SK-N-SH treated with all-trans-retinoic acid at 6 μM for 48 hours (cell line): Measurements from ENCODE around the gene SDE2.
"Not testable (repeated sequence)": the region's sequence is repeated elsewhere in the genome, so short reads cannot be mapped to it uniquely, and the experiment has no call there.

Experiments used
- ATAC-seq: fragments of 200-7000 bp; cut with Tn5 transposase; 3 replicates; pipeline ENCODE4 v1.9.1; 2020; ENCODE audit warnings: mild to moderate bottlenecking, moderate library complexity
- ARNTL ChIP-seq: fragments of 450-650 bp; formaldehyde crosslinking; IDR thresholded peaks from 2 replicates; pipeline ENCODE4 v1.5.0; 2020; ENCODE audit warnings: low read depth, mild to moderate bottlenecking, moderate library complexity, borderline replicate concordance
- CSDC2 ChIP-seq: fragments of 250-450 bp; sonication (Bioruptor Pico); IDR thresholded peaks from 2 replicates; pipeline ENCODE4 v1.5.0; 2020; ENCODE audit warnings: mild to moderate bottlenecking, moderate library complexity
- CSRNP3 ChIP-seq: fragments of 250-450 bp; sonication (Bioruptor Pico); IDR thresholded peaks from 2 replicates; pipeline ENCODE4 v1.5.1; 2021; ENCODE audit warnings: mild to moderate bottlenecking, moderate library complexity
- ESRRG ChIP-seq: fragments of 250-450 bp; sonication (Bioruptor Pico); IDR thresholded peaks from 2 replicates; pipeline ENCODE4 v1.6.1; 2021; ENCODE audit warnings: mild to moderate bottlenecking
- GLIS3 ChIP-seq: fragments of 250-450 bp; sonication (Bioruptor Pico); IDR thresholded peaks from 2 replicates; pipeline ENCODE4 v1.5.0; 2020; ENCODE audit warnings: mild to moderate bottlenecking, moderate library complexity
- OSR1 ChIP-seq: fragments of 250-450 bp; sonication (Bioruptor Pico); IDR thresholded peaks from 2 replicates; pipeline ENCODE4 v1.8.0; 2022; ENCODE audit warnings: moderate library complexity, mild to moderate bottlenecking, inconsistent platforms
- PATZ1 ChIP-seq: fragments of 250-450 bp; sonication (Bioruptor Pico); IDR thresholded peaks from 2 replicates; pipeline ENCODE4 v1.8.0; 2020; ENCODE audit warnings: mild to moderate bottlenecking, moderate library complexity, borderline replicate concordance
- POU6F1 ChIP-seq: fragments of 250-450 bp; sonication (Bioruptor Pico); IDR thresholded peaks from 2 replicates; pipeline ENCODE4 v1.8.0; 2021; ENCODE audit warnings: low read depth, mild to moderate bottlenecking, moderate library complexity, borderline replicate concordance
- PPARA ChIP-seq: fragments of 250-450 bp; sonication (Bioruptor Pico); IDR thresholded peaks from 2 replicates; pipeline ENCODE4 v1.5.0; 2020; ENCODE audit warnings: mild to moderate bottlenecking, borderline replicate concordance
- RARB ChIP-seq: fragments of 250-450 bp; sonication (Bioruptor Pico); IDR thresholded peaks from 2 replicates; pipeline ENCODE4 v1.8.0; 2021; ENCODE audit warnings: mild to moderate bottlenecking, moderate library complexity
- SNAI2 ChIP-seq: fragments of 250-450 bp; sonication (Bioruptor Pico); IDR thresholded peaks from 2 replicates; pipeline ENCODE4 v1.5.0; 2020; ENCODE audit warnings: mild to moderate bottlenecking, moderate library complexity
- TCF4 ChIP-seq: fragments of 250-450 bp; sonication (Bioruptor Pico); IDR thresholded peaks from 2 replicates; pipeline ENCODE4 v1.8.0; 2021; ENCODE audit warnings: mild to moderate bottlenecking, moderate library complexity, borderline replicate concordance
- TOX ChIP-seq: fragments of 250-450 bp; sonication (Bioruptor Pico); IDR thresholded peaks from 2 replicates; pipeline ENCODE4 v1.8.0; 2021; ENCODE audit warnings: mild to moderate bottlenecking, moderate library complexity, borderline replicate concordance
- TSHZ2 ChIP-seq: fragments of 250-450 bp; sonication (Bioruptor Pico); IDR thresholded peaks from 2 replicates; pipeline ENCODE4 v1.5.0; 2020; ENCODE audit warnings: mild to moderate bottlenecking, moderate library complexity
- ZC3H10 ChIP-seq: fragments of 250-450 bp; sonication (Bioruptor Pico); IDR thresholded peaks from 2 replicates; pipeline ENCODE4 v1.5.1; 2021; ENCODE audit warnings: mild to moderate bottlenecking, moderate library complexity
- ZFP3 ChIP-seq: fragments of 250-450 bp; sonication (Bioruptor Pico); IDR thresholded peaks from 2 replicates; pipeline ENCODE4 v1.5.0; 2020; ENCODE audit warnings: mild to moderate bottlenecking, moderate library complexity
- ZNF565 ChIP-seq: fragments of 450-650 bp; formaldehyde crosslinking; conservative IDR thresholded peaks from 2 replicates; pipeline ENCODE4 v1.5.0; 2020; ENCODE audit warnings: low read depth, mild to moderate bottlenecking, moderate library complexity
- ZNF70 ChIP-seq: fragments of 450-650 bp; formaldehyde crosslinking; IDR thresholded peaks from 2 replicates; pipeline ENCODE4 v1.5.0; 2020; ENCODE audit warnings: mild to moderate bottlenecking, moderate library complexity
- ZNF8 ChIP-seq: fragments of 450-650 bp; formaldehyde crosslinking; IDR thresholded peaks from 2 replicates; pipeline ENCODE4 v1.5.0; 2020; ENCODE audit warnings: mild to moderate bottlenecking, moderate library complexity

Gene SDE2

GRCh38 chr1:226001963-226002666, 3.0 kb upstream of the SDE2 start:
- no peak for ATAC-seq
- TF ChIP-seq POU6F1 (CRISPR knock-in tag) = no peak
- TF ChIP-seq TSHZ2 (CRISPR knock-in tag) = no peak
- TF ChIP-seq SNAI2 = no peak
- no peak for TF ChIP-seq ZFP3 (CRISPR knock-in tag)
- no peak for TF ChIP-seq ZNF70 (CRISPR knock-in tag)
- TF ChIP-seq ESRRG (CRISPR knock-in tag) = no peak
- TF ChIP-seq TOX (CRISPR knock-in tag) = no peak
- TF ChIP-seq RARB (CRISPR knock-in tag) = no peak
- no peak for TF ChIP-seq OSR1
- no peak for TF ChIP-seq CSRNP3
- TF ChIP-seq CSDC2 (CRISPR knock-in tag) = no peak
- TF ChIP-seq PATZ1 = no peak
- TF ChIP-seq ARNTL (CRISPR knock-in tag) = no peak
- no peak for TF ChIP-seq GLIS3 (CRISPR knock-in tag)

GRCh38 chr1:226001088-226001487, 1.9 kb upstream of the SDE2 start:
- TF ChIP-seq ZNF565 (CRISPR knock-in tag) (no peak), ZFP3 (CRISPR knock-in tag) (no peak), ZC3H10 (CRISPR knock-in tag) (no peak), RARB (CRISPR knock-in tag) (no peak), ESRRG (CRISPR knock-in tag) (no peak), CSDC2 (CRISPR knock-in tag) (no peak), SNAI2 (no peak), PATZ1 (no peak), ZNF8 (CRISPR knock-in tag) (no peak), TSHZ2 (CRISPR knock-in tag) (no peak), TCF4 (CRISPR knock-in tag) (no peak), PPARA (CRISPR knock-in tag) (no peak), CSRNP3 (no peak), ZNF70 (CRISPR knock-in tag) (no peak)
- no peak for ATAC-seq

- not testable (repeated sequence) for ATAC-seq
These were observed 1.4 kb upstream of the SDE2 start for GRCh38 chr1:226000493-226001081.
